ENCODE results near the gene SULT2B1.

Gene SULT2B1

GRCh38 chr19:48636859-48637448 is 85.0 kb downstream of the SULT2B1 start, which contains the start of gene DBP:
Gene DBP, minus strand, starts transcription at chr19:48637379. Its CDS starts 385 bp downstream, at chr19:48636994.
- DNase-seq, result no peak

GRCh38 chr19:48637449-48637947 is 85.5 kb downstream of the SULT2B1 start:
- DNase-seq, result peak; percentile 100

DNA sequence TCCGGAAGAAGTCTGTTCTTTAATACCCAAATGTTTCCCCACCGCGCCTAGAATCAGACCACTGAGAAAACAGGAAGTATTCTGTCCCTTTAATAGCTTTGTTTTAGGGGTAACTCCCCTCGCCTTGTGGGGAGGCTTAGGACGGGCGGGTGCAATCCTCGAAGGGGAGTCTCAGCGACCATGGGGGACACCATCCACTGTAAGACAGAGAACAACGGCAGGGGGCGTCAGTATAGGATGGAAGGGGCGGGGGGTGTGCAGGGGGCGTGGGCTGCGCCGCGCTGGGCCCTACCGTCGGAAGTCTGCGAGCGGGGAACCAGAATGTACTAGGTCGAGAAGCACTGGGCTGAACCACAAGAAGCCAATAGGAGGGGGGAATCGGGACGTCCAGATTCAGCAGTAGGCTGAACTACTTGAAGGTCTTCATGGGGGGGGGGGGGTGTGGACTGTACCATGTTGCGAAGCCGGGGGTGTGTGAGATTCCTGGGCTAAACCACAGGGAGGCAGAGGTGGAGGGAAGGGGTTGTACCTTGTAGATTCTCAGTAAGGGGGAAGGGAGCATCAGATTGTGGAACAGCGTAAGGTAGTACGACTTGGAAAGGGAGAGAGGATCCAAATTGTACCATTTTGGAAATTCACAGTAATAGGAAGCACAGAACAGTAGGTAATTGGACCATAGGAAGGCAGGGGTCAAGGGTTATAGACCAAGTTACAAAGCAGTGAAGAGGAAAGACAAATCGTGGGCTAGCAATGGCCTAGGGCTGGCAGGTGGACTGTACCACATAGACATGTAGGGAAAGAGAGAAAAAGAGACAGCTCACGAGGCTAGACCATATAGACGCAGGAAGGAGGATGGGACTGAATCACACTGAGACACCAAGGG is 86.2 kb downstream of the SULT2B1 start:
- peak; percentile 92 for DNase-seq

DNA sequence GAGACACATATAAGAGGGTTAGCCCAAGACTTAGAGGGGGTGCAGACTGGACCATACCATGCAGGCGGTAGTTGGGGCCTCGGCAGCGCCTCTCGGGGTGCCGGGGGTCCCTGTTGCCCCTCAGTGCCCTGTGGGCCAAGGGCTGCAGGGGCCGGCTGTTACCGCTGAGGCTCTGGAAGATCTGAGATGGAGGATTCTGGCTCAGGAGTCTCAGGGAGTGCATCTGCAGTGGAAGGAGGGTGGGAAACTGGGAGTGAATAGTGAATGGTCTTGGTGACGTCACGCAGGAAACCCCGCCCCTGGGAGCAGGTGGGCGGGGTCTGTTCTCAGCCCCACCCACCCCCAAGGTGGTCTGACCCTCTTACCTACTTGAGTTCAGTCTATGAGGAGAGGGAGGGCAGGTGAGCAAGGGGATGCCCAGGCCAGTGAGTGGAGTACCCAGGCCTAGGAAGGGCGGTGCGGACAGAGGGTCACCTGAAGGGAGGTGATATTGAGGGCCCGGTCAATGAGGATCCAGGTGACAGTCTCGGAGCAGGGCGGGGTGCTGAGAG is 86.9 kb downstream of the SULT2B1 start:
- no peak for DNase-seq

- DNase-seq, result no peak
These were observed 87.8 kb downstream of the SULT2B1 start for GRCh38 chr19:48639483-48640375.

- DNase-seq, result no peak
These were observed 89.9 kb downstream of the SULT2B1 start for GRCh38 chr19:48641850-48642249.

DNA sequence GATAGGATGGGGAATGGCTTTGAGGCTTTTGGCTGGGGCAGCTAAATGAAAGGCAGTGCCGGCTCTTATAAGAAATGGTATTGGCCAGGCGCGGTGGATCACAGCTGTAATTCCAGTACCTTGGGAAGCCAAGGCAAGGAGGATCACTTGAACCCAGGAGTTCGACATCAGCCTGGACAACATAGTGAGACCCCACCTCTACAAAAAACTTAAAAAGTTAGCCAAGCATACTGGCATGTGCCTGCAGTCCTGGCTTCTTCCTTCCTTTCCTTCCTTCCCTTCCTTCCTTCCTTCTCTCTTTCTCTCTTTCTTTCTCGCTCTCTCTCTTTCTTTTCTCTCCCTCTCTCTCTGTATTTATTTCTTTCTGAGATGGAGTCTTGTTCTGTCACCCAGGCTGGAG is 90.9 kb downstream of the SULT2B1 start:
- no peak for DNase-seq

GRCh38 chr19:48644355-48644754 is 92.4 kb downstream of the SULT2B1 start:
- DNase-seq, result no peak

GRCh38 chr19:48644839-48645619 is 93.1 kb downstream of the SULT2B1 start:
- peak; percentile 73 for DNase-seq

GRCh38 chr19:48645620-48646000 is 93.6 kb downstream of the SULT2B1 start:
- DNase-seq, result no peak

DNA sequence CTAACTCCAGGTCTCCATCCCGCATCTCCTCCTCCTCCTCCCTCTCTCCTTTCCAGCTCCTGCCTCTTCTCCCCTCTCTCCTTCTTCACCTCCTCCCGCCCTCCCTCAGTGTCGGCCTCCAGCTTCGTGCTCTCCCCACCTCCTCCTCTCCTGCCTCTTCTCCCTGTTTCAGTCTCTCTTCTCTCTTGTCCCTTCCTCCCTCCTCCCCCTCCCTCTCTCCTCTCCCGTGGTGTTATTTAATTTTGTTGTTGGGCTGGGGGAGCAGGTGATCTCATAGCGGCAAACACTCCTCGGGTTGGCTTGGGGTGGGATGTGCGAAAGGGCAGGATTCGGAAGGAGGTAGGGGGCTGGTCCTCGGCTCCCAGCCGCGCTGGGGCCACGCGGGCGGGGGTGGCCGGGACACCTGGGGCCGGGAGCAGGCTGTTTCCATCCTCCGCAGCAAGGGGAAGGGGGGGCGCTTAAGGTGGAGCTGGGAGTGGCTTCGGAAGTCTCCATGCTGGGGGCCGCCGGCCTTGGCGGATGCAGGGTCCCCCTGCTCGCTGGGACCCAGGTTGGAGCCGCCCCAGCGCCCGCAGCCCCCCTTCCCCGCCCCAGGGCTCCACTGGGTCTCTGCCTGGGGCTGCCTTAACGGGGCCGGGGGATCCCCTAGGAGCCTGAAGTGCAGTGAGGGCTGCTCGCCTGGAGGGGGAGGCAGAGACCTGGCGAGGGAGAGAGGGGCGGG is 94.2 kb downstream of the SULT2B1 start, which contains the start of gene CA11:
Gene CA11 (minus strand): TSS at position 187 of the 721 bp plus-strand sequence. CDS start 555 bp downstream, outside the sequence.
- DNase-seq, result peak; percentile 91

DNA sequence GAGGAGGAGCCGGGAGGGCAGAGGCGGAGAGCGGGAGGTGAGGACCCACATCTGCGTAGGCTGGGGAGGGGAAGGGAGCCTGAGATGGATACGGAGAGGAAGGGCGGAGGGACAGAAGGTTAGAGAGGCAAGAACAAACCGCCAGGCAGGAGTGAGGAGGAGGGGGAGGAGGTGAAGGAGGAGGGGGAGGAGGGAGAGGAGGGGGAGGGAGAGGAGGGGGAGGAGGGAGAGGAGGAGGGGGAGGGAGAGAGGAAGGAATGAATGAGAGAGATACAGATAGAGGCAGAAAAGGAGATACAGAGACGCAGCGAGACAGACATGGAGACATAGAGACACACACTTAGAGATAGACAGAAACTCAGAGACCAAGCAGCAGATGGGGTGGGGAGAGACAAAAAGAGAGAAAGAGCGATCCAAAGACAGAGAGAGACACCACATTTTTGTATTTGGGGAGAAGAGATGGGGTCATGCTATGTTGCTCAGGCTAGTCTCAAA is 94.8 kb downstream of the SULT2B1 start:
- DNase-seq, result no peak

GRCh38 chr19:48648134-48648533 is 96.2 kb downstream of the SULT2B1 start:
- DNase-seq, result no peak

Measured in central memory CD4-positive, alpha-beta T cell (primary cell).